ENCODE data around the gene HLA-DPB1.

HLA-DPB1 gene

DNA sequence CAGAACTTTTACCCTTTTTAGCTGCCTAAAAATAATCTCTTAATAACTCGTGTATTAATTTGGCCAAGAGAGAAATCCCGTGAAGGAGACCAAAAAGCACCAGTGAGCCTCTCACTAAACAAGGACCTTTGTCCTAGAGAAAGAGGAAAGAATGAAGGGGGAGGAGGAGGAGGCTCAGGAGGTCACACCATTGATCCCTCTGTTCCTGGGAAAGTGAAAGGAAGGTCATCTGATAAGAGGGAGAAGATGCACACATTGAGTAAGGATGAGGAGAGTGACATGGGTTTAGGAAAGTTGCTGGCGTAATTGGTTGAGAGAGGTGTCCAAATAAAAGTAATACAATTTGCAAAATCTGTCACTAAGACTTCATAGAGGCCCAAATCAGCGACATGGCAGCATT is 49.2 kb downstream of the HLA-DPB1 start:
- Histone ChIP-seq H2BK5ac (ENCODE audit: low read depth, low read length, poor library complexity) (no peak overlapping the region), H3K79me1 (ENCODE audit: low read length) (no peaks in the 10 kb centered on the region), H2BK12ac (ENCODE audit: low read length) (no peak overlapping the region), H4K8ac (ENCODE audit: low read depth, low read length) (no peak overlapping the region), H3K27me3 (ENCODE audit: insufficient read depth, low read length) (no peaks in the 10 kb centered on the region), H4K91ac (ENCODE audit: low read depth, low read length) (no peak overlapping the region), H3K9ac (ENCODE audit: low read length) (no peak overlapping the region), H3K27ac (ENCODE audit: low read depth, low read length) (no peak overlapping the region), H3K14ac (ENCODE audit: low read length) (no peak overlapping the region), H3K79me2 (ENCODE audit: control insufficient read depth, insufficient read depth, low read length, poor library complexity) (no peaks in the 10 kb centered on the region), H3K36me3 (ENCODE audit: control insufficient read depth in 1 of 2, insufficient read depth in 2 of 2, low read length in 2 of 2) (no peaks in the 10 kb centered on the region), H3K9me3 (ENCODE audit: insufficient read depth, low read depth, low read length) (peaks cover 5% of the 10 kb centered on the region), H4K12ac (ENCODE audit: low read depth, low read length) (no peak overlapping the region), H2AK5ac (ENCODE audit: low read length) (no peak overlapping the region), H3K18ac (ENCODE audit: low read length) (no peak overlapping the region), H2BK120ac (ENCODE audit: insufficient read depth, low read length, poor library complexity) (no peak overlapping the region), H3K4me2 (ENCODE audit: low read length) (no peak overlapping the region), H3K23ac (ENCODE audit: low read length) (no peak overlapping the region), H3K4ac (ENCODE audit: low read depth, low read length) (no peak overlapping the region), H3K4me1 (ENCODE audit: control insufficient read depth in 1 of 2, insufficient read depth in 2 of 2, low read length in 2 of 2) (no peaks in the 10 kb centered on the region), H2AFZ (ENCODE audit: insufficient read depth, low read length, poor library complexity) (no peak overlapping the region), H3K4me3 (ENCODE audit: low read depth, low read length) (no peak overlapping the region)
- DNase-seq, result no peak
- WGBS (ENCODE audit: extremely low coverage, insufficient coverage, insufficient read length), result no CpG with 5 or more reads among the region's 4 CpGs

DNA sequence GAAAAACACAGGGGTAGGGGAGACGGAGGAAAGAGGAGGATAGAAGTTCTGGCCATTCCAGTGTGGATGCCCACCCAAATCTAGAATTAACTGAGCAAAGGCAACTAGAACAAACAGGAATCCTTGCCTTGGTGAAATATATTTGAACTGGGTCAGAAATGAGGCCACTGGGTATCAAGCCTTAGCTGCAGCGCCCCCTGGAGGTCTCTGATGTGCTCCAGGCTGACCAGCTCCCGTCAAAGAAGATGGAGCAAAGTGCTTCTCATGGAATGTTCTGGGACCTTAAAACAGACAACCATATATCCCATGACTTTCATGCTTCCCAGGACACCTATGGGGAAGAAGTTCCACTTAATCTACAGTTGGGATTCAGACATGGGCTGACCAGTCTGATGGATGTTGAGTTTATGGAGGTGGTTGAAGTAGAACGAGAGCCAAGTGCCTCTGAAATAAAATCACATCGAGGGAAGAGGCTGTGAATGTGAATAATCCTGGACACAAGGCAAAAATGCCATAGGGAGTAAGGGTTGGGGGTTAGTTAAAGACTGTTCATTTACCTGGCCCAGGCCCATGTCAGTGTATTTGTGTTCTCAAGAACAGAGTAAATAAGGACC is 50.4 kb downstream of the HLA-DPB1 start:
- Histone ChIP-seq H3K4ac (ENCODE audit: low read depth, low read length) (no peak overlapping the region), H2AK5ac (ENCODE audit: low read length) (no peak overlapping the region), H3K27me3 (ENCODE audit: insufficient read depth, low read length) (no peaks in the 10 kb centered on the region), H3K36me3 (ENCODE audit: control insufficient read depth in 1 of 2, insufficient read depth in 2 of 2, low read length in 2 of 2) (no peaks in the 10 kb centered on the region), H3K27ac (ENCODE audit: low read depth, low read length) (no peak overlapping the region), H2AFZ (ENCODE audit: insufficient read depth, low read length, poor library complexity) (no peak overlapping the region), H3K14ac (ENCODE audit: low read length) (no peak overlapping the region), H3K79me1 (ENCODE audit: low read length) (no peaks in the 10 kb centered on the region), H3K79me2 (ENCODE audit: control insufficient read depth, insufficient read depth, low read length, poor library complexity) (no peaks in the 10 kb centered on the region), H3K9ac (ENCODE audit: low read length) (no peak overlapping the region), H2BK5ac (ENCODE audit: low read depth, low read length, poor library complexity) (no peak overlapping the region), H4K91ac (ENCODE audit: low read depth, low read length) (no peak overlapping the region), H3K9me3 (ENCODE audit: insufficient read depth, low read depth, low read length) (peaks cover 5% of the 10 kb centered on the region), H3K4me1 (ENCODE audit: control insufficient read depth in 1 of 2, insufficient read depth in 2 of 2, low read length in 2 of 2) (no peaks in the 10 kb centered on the region), H3K4me2 (ENCODE audit: low read length) (no peak overlapping the region), H2BK12ac (ENCODE audit: low read length) (no peak overlapping the region), H4K12ac (ENCODE audit: low read depth, low read length) (no peak overlapping the region), H3K4me3 (ENCODE audit: low read depth, low read length) (no peak overlapping the region), H3K18ac (ENCODE audit: low read length) (no peak overlapping the region), H2BK120ac (ENCODE audit: insufficient read depth, low read length, poor library complexity) (no peak overlapping the region), H4K8ac (ENCODE audit: low read depth, low read length) (no peak overlapping the region), H3K23ac (ENCODE audit: low read length) (no peak overlapping the region)
- DNase-seq, result peak; percentile 17 to 40
- WGBS (ENCODE audit: extremely low coverage, insufficient coverage, insufficient read length), result no CpG with 5 or more reads among the region's 5 CpGs

DNA sequence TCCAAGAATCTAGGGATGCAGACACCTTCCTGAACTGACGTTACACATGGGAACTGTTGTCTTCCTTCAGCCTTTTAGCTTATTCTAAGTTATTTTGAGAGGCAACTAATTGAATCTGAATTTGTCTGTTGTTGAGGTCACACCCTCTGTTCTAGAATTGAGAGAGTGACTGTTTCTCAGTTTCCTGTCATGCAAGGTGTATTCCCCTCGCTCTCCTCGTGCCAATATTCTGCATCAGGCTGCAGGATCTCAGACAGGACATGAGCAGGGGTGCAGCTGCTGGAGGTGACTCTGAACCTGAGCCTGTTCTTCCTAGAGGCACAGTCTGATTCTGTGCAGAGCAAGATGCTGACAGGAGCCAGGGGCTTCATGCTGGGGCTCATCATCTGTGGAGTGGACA is 52.5 kb downstream of the HLA-DPB1 start:
- Histone ChIP-seq H3K9ac (ENCODE audit: low read length) (no peak overlapping the region), H3K36me3 (ENCODE audit: control insufficient read depth in 1 of 2, insufficient read depth in 2 of 2, low read length in 2 of 2) (no peaks in the 10 kb centered on the region), H2BK120ac (ENCODE audit: insufficient read depth, low read length, poor library complexity) (no peak overlapping the region), H3K4me3 (ENCODE audit: low read depth, low read length) (no peak overlapping the region), H3K27me3 (ENCODE audit: insufficient read depth, low read length) (no peaks in the 10 kb centered on the region), H3K4me1 (ENCODE audit: control insufficient read depth in 1 of 2, insufficient read depth in 2 of 2, low read length in 2 of 2) (no peaks in the 10 kb centered on the region), H3K23ac (ENCODE audit: low read length) (no peak overlapping the region), H2BK12ac (ENCODE audit: low read length) (no peak overlapping the region), H3K79me1 (ENCODE audit: low read length) (no peaks in the 10 kb centered on the region), H3K9me3 (ENCODE audit: insufficient read depth, low read depth, low read length) (peaks cover 2% of the 10 kb centered on the region), H2BK5ac (ENCODE audit: low read depth, low read length, poor library complexity) (no peak overlapping the region), H3K18ac (ENCODE audit: low read length) (no peak overlapping the region), H3K4ac (ENCODE audit: low read depth, low read length) (no peak overlapping the region), H2AK5ac (ENCODE audit: low read length) (no peak overlapping the region), H4K91ac (ENCODE audit: low read depth, low read length) (no peak overlapping the region), H4K8ac (ENCODE audit: low read depth, low read length) (no peak overlapping the region), H3K27ac (ENCODE audit: low read depth, low read length) (no peak overlapping the region), H4K12ac (ENCODE audit: low read depth, low read length) (no peak overlapping the region), H3K79me2 (ENCODE audit: control insufficient read depth, insufficient read depth, low read length, poor library complexity) (no peaks in the 10 kb centered on the region), H2AFZ (ENCODE audit: insufficient read depth, low read length, poor library complexity) (no peak overlapping the region), H3K14ac (ENCODE audit: low read length) (no peak overlapping the region), H3K4me2 (ENCODE audit: low read length) (no peak overlapping the region)
- DNase-seq, result no peak
- WGBS (ENCODE audit: extremely low coverage, insufficient coverage, insufficient read length), result no CpG with 5 or more reads among the region's 3 CpGs

DNA sequence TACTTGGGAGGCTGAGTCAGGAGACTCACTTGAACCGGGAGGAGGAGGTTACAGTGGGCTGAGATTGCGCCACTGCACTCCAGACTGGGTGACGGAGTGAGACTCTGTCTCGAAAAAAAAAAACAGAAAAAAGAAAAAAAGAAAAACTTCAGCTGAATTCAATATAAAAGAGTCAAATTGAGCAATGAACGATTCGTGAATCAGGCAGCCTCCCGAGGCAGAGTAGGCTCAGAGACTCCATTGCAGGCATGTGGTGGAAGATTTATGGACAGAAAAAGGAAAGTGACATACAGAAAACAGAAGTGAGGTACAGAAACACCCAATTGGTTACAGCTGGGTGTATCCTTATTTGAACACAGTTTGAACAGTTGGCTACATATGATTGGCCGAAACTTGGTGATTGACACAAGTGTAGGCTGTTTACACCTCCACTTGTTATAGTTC is 56.3 kb downstream of the HLA-DPB1 start:
- Histone ChIP-seq H3K79me1 (ENCODE audit: low read length) (no peaks in the 10 kb centered on the region), H3K36me3 (ENCODE audit: control insufficient read depth in 1 of 2, insufficient read depth in 2 of 2, low read length in 2 of 2) (no peaks in the 10 kb centered on the region), H3K79me2 (ENCODE audit: control insufficient read depth, insufficient read depth, low read length, poor library complexity) (no peaks in the 10 kb centered on the region), H2BK120ac (ENCODE audit: insufficient read depth, low read length, poor library complexity) (no peak overlapping the region), H3K18ac (ENCODE audit: low read length) (no peak overlapping the region), H3K4ac (ENCODE audit: low read depth, low read length) (no peak overlapping the region), H3K23ac (ENCODE audit: low read length) (no peak overlapping the region), H3K4me2 (ENCODE audit: low read length) (no peak overlapping the region), H4K8ac (ENCODE audit: low read depth, low read length) (no peak overlapping the region), H2BK12ac (ENCODE audit: low read length) (no peak overlapping the region), H4K91ac (ENCODE audit: low read depth, low read length) (no peak overlapping the region), H3K9ac (ENCODE audit: low read length) (no peak overlapping the region), H3K4me3 (ENCODE audit: low read depth, low read length) (no peak overlapping the region), H3K27ac (ENCODE audit: low read depth, low read length) (no peak overlapping the region), H4K12ac (ENCODE audit: low read depth, low read length) (no peak overlapping the region), H3K27me3 (ENCODE audit: insufficient read depth, low read length) (no peaks in the 10 kb centered on the region), H3K4me1 (ENCODE audit: control insufficient read depth in 1 of 2, insufficient read depth in 2 of 2, low read length in 2 of 2) (no peaks in the 10 kb centered on the region), H2AFZ (ENCODE audit: insufficient read depth, low read length, poor library complexity) (no peak overlapping the region), H2AK5ac (ENCODE audit: low read length) (no peak overlapping the region), H3K9me3 (ENCODE audit: insufficient read depth, low read depth, low read length) (no peaks in the 10 kb centered on the region), H3K14ac (ENCODE audit: low read length) (no peak overlapping the region), H2BK5ac (ENCODE audit: low read depth, low read length, poor library complexity) (no peak overlapping the region)
- DNase-seq, result peak; percentile 5 to 33
- WGBS (ENCODE audit: extremely low coverage, insufficient coverage, insufficient read length), result no CpG with 5 or more reads among the region's 8 CpGs
